OCI-LY7 (cell line): ENCODE results near the gene SNCAIP.

Experiments used
- EZH2phosphoT487 ChIP-seq: fragments of 200-600 bp; sonication (generic); IDR thresholded peaks from 2 replicates; pipeline ENCODE4 v1.6.1; 2018; ENCODE audit warnings: low read depth, borderline replicate concordance, mild to moderate bottlenecking, mixed run types, antibody characterized with exemption, low read length, moderate library complexity, mixed read lengths
- TF ChIP-seq, protein P1 (sequence below): fragments of 200-600 bp; sonication (generic); conservative IDR thresholded peaks from 2 replicates; pipeline ENCODE4 v1.5.1; 2014; ENCODE audit warnings: mild to moderate bottlenecking, antibody characterized with exemption, low read length, moderate library complexity, mixed read lengths

DNA sequence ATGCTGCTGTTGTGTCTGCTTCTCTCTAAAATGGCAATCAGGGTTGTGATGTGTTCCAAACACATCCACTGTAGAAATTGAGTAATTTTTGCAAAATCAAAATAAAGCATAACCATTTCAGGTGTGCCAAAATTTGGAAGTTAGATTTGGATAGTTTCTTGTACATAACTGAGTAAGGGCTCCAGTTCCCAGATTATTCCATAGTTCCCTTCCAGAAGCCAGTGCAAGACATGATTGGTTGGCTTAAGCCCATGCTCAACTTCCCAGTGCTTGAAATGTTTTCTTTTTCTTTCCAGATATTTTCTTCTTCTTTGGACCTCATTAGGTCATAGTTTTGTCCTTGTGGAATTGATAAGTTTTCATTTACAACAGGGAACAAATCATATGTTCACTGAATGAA, 64.2 kb downstream of the SNCAIP start:
- no peak for TF ChIP-seq EZH2phosphoT487
- TF ChIP-seq, protein P1, sequence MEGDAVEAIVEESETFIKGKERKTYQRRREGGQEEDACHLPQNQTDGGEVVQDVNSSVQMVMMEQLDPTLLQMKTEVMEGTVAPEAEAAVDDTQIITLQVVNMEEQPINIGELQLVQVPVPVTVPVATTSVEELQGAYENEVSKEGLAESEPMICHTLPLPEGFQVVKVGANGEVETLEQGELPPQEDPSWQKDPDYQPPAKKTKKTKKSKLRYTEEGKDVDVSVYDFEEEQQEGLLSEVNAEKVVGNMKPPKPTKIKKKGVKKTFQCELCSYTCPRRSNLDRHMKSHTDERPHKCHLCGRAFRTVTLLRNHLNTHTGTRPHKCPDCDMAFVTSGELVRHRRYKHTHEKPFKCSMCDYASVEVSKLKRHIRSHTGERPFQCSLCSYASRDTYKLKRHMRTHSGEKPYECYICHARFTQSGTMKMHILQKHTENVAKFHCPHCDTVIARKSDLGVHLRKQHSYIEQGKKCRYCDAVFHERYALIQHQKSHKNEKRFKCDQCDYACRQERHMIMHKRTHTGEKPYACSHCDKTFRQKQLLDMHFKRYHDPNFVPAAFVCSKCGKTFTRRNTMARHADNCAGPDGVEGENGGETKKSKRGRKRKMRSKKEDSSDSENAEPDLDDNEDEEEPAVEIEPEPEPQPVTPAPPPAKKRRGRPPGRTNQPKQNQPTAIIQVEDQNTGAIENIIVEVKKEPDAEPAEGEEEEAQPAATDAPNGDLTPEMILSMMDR: no peak
